ENCODE measurements around the gene CNTF. TPM values are rescaled to one million over a fixed set of nuclear protein-coding genes. Genes with fewer than 3 reads are reported as not detected.

The CNTF gene
- total and polyA plus RNA-seq, 7 donors: 0.87 to 1.8 (median 1.6) TPM; not detected in 2

- no peak overlapping the region for H3K4me3 ChIP-seq
- intact Hi-C loops (cut with DNase I): no loop called here
- no peak overlapping the region for H3K27ac ChIP-seq
- no peaks in the 10 kb centered on the region for H3K27me3 ChIP-seq
- no peaks in the 10 kb centered on the region for H3K36me3 ChIP-seq
- H3K9me3 ChIP-seq: no peaks in the 10 kb centered on the region
- no peak for DNase-seq
- TF ChIP-seq CTCF (IDR thresholded peaks at IDR 0.05) (no peak), EP300 (IDR thresholded peaks at IDR 0.05) (no peak), POLR2AphosphoS5 (IDR thresholded peaks at IDR 0.05) (no peak), POLR2A (IDR thresholded peaks at IDR 0.05) (no peak)
- H3K4me1 ChIP-seq: peaks cover 0 to 3% (median 0%) of the 10 kb centered on the region in 4 donors
Measured at GRCh38 chr11:58649623-58650022, 27.2 kb downstream of the CNTF start.

GRCh38 chr11:58650496-58650895 lies 28.0 kb downstream of the CNTF start:
- H3K9me3 ChIP-seq: no peaks in the 10 kb centered on the region
- H3K27ac ChIP-seq: no peak overlapping the region
- intact Hi-C loops (cut with DNase I): no loop called here
- no peaks in the 10 kb centered on the region for H3K27me3 ChIP-seq
- H3K36me3 ChIP-seq: no peaks in the 10 kb centered on the region
- DNase-seq: no peak
- H3K4me1 ChIP-seq: peaks cover 0 to 3% (median 0%) of the 10 kb centered on the region in 4 donors
- H3K4me3 ChIP-seq: no peak overlapping the region
- WGBS, 2 donors: 80 to 89% methylated on average over 1 of the region's 1 CpG
- TF ChIP-seq EP300 (IDR thresholded peaks at IDR 0.05) (no peak), CTCF (IDR thresholded peaks at IDR 0.05) (no peak), POLR2A (IDR thresholded peaks at IDR 0.05) (no peak), POLR2AphosphoS5 (IDR thresholded peaks at IDR 0.05) (no peak)

- 60 to 78% methylated on average over 2 of the region's 2 CpGs for WGBS, 2 donors
- Histone ChIP-seq H3K4me1 (peaks cover 0 to 3% (median 0%) of the 10 kb centered on the region in 4 donors), H3K4me3 (no peak overlapping the region), H3K36me3 (no peaks in the 10 kb centered on the region), H3K9me3 (no peaks in the 10 kb centered on the region), H3K27ac (no peak overlapping the region), H3K27me3 (no peaks in the 10 kb centered on the region)
- intact Hi-C loops (cut with DNase I): no loop called here
- no peak for DNase-seq
- TF ChIP-seq EP300 (IDR thresholded peaks at IDR 0.05) (no peak), CTCF (IDR thresholded peaks at IDR 0.05) (no peak), POLR2AphosphoS5 (IDR thresholded peaks at IDR 0.05) (no peak), POLR2A (IDR thresholded peaks at IDR 0.05) (no peak)
Measured at GRCh38 chr11:58652726-58653280, 30.3 kb downstream of the CNTF start.

- no peaks in the 10 kb centered on the region for H3K36me3 ChIP-seq
- 23 to 34% methylated on average over 12 of the region's 12 CpGs for WGBS, 2 donors
- no peaks in the 10 kb centered on the region for H3K9me3 ChIP-seq
- peaks cover 0 to 3% (median 0%) of the 10 kb centered on the region in 4 donors for H3K4me1 ChIP-seq
- peak; percentile 76 for DNase-seq
- H3K27me3 ChIP-seq: no peaks in the 10 kb centered on the region
- H3K27ac ChIP-seq: no peak overlapping the region
- no peak overlapping the region for H3K4me3 ChIP-seq
- intact Hi-C loops (cut with DNase I): no loop called here
- TF ChIP-seq POLR2AphosphoS5 (IDR thresholded peaks at IDR 0.05) (no peak), CTCF (IDR thresholded peaks at IDR 0.05) (peak; percentile 16 to 84 (median 62))
Measured at GRCh38 chr11:58654079-58654907, 31.8 kb downstream of the CNTF start.
